22Rv1 (cell line): ENCODE measurements around the gene PRKRA.

ENCODE experiments used
- CTCF ChIP-seq: fragments of 450-650 bp; IDR thresholded peaks from 2 replicates; pipeline ENCODE4 v1.5.1; 2017; ENCODE audit warnings: mild to moderate bottlenecking
- ZFX ChIP-seq: fragments of 450-650 bp; IDR thresholded peaks from 2 replicates; pipeline ENCODE4 v1.6.1; 2017; ENCODE audit warnings: antibody characterized with exemption, borderline replicate concordance

- TF ChIP-seq CTCF: no peak
- no peak for TF ChIP-seq ZFX
Observed at GRCh38 chr2:178496049-178496448, 45.1 kb upstream of the PRKRA start.
